K562 (cell line): Measurements from ENCODE around the gene CKMT2.

Experiments
- ADNP ChIP-seq: fragments of 200-800 bp; sonication (Bioruptor generic); IDR thresholded peaks from 2 replicates; pipeline ENCODE4 v1.6.1; 2016; ENCODE audit warnings: missing genetic modification characterization, missing compliant biosample characterization
- ASH1L ChIP-seq: fragments of 450-650 bp; IDR thresholded peaks from 2 replicates; pipeline ENCODE4 v1.6.1; 2018; ENCODE audit warnings: borderline replicate concordance, mild to moderate bottlenecking, low read depth; ENCODE audit not compliant: partially characterized antibody
- EZH2 ChIP-seq: IDR thresholded peaks from 2 replicates; pipeline ENCODE4 v1.6.1; 2012; ENCODE audit warnings: low read depth, mild to moderate bottlenecking, inconsistent platforms, low read length, borderline replicate concordance
- FOXA1 ChIP-seq: fragments of 450-650 bp; IDR thresholded peaks from 2 replicates; pipeline ENCODE4 v1.6.1; 2016; ENCODE audit warnings: mild to moderate bottlenecking, borderline replicate concordance
- IRF2 ChIP-seq: sonication (generic); formaldehyde crosslinking; IDR thresholded peaks from 2 replicates; pipeline ENCODE4 v1.8.1; 2022; ENCODE audit warnings: mild to moderate bottlenecking, missing genetic modification reagents
- JUNB ChIP-seq: fragments of 450-650 bp; formaldehyde crosslinking; conservative IDR thresholded peaks from 2 replicates; pipeline ENCODE4 v1.4.0; 2020; ENCODE audit warnings: mild to moderate bottlenecking
- MEF2D ChIP-seq: conservative IDR thresholded peaks from 2 replicates; pipeline ENCODE4 v1.6.1; 2016; ENCODE audit warnings: low read depth, missing genetic modification characterization, missing compliant biosample characterization
- POLR2A ChIP-seq: fragments of 450-650 bp; conservative IDR thresholded peaks from 2 replicates; pipeline ENCODE4 v1.6.1; 2016
- POLR2H ChIP-seq: IDR thresholded peaks from 2 replicates; pipeline ENCODE4 v1.6.1; 2016; ENCODE audit warnings: missing genetic modification characterization, low read depth, mild to moderate bottlenecking, control low read depth, missing compliant biosample characterization, moderate library complexity
- SETDB1 ChIP-seq: IDR thresholded peaks from one replicate; pipeline ENCODE4 v1.6.1; 2012; ENCODE audit warnings: low read length, control low read depth, inconsistent platforms

GRCh38 chr5:81268521-81269196, 35.5 kb downstream of the CKMT2 start:
- TF ChIP-seq EZH2 = no peak
- TF ChIP-seq SETDB1 = no peak
- TF ChIP-seq FOXA1 = no peak
- TF ChIP-seq IRF2 = no peak
- TF ChIP-seq JUNB (CRISPR knock-in tag) = no peak
- no peak for TF ChIP-seq POLR2A
- no peak for TF ChIP-seq ADNP (tag)
- TF ChIP-seq ASH1L = no peak
- TF ChIP-seq MEF2D = no peak
- TF ChIP-seq POLR2H = no peak
